Spleen (tissue), 7 donors: ENCODE measurements around the gene CCDC90B.

Experiments
- CTCF ChIP-seq, 11 experiments: fragments of 200-600 bp in 7 of 11; fragments of 450-650 bp in 4 of 11; sonication (generic) in 4 of 11; IDR thresholded peaks in 8 of 11; conservative IDR thresholded peaks in 3 of 11; 1 replicate in 7 of 11; 2 replicates in 4 of 11; pipeline versions ENCODE4 v1.4.0 to v1.8.0; 2016 to 2021; ENCODE audit warnings: antibody characterized with exemption in 11 of 11, inconsistent platforms in 4 of 11, mild to moderate bottlenecking in 1 of 11
- POLR2A ChIP-seq, 3 donors: fragments of 450-650 bp; IDR thresholded peaks; one replicate each; pipeline ENCODE4 v1.5.1; 2017; ENCODE audit warnings: antibody characterized with exemption in 3 of 3, mild to moderate bottlenecking in 1 of 3
- POLR2AphosphoS5 ChIP-seq, 3 donors: sonication (generic); formaldehyde crosslinking; IDR thresholded peaks; one replicate each; pipeline ENCODE4 v1.5.1; 2017; ENCODE audit warnings: antibody characterized with exemption in 3 of 3
- donor health status: DM: no; HTN: no; CAD: no; lungs with moderate emphysema.
- donor health status: DM: no; HTN: no; CAD: no.
- donor health status: DM: no; HTN: no; CAD: no.

DNA sequence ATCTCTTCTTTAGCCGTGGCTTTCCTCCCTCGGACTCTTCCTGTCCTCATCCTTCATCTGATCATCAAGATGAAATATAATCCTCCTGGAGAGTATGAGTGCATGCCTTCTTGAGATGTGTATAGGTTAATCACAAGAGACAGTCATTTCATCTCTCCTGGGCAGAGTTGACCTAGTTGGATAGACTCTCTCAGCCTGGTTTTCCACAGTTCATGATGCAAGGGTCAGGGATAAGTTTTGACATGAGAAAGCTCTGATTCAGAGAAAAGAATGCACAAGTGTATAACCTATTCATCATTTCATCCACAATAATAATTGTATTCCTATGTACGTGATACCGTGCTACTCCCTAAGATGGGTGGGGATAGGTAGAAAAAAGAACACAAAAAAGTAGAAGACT is 33.2 kb upstream of the CCDC90B start:
- TF ChIP-seq POLR2A (IDR thresholded peaks at IDR 0.05) (no peak), CTCF (IDR thresholded peaks at IDR 0.05 in 8 of 11, conservative IDR thresholded peaks at IDR 0.05 in 3 of 11) (no peak), POLR2AphosphoS5 (IDR thresholded peaks at IDR 0.05) (no peak)
